ENCODE measurements around the gene PBX2.
"Not testable (repeated sequence)": the region's sequence is repeated elsewhere in the genome, so short reads cannot be mapped to it uniquely, and the experiment has no call there.

The PBX2 gene

GRCh38 chr6:32190054-32190851 lies at the start of gene PBX2:
Gene PBX2 (minus strand): TSS chr6:32190202. CDS start chr6:32189915, 287 bp downstream.
- DNase-seq: peak; percentile 79

GRCh38 chr6:32239462-32239861 lies 49.5 kb upstream of the PBX2 start:
- DNase-seq: no peak

GRCh38 chr6:32234934-32235333 lies 44.9 kb upstream of the PBX2 start:
- DNase-seq: no peak

- no peak for DNase-seq
Measured at GRCh38 chr6:32226434-32226833, 36.4 kb upstream of the PBX2 start.

GRCh38 chr6:32224696-32225095 lies 34.7 kb upstream of the PBX2 start:
- DNase-seq: no peak

- no peak for DNase-seq
Measured at GRCh38 chr6:32223258-32224235, 33.5 kb upstream of the PBX2 start, which contains the start of gene NOTCH4. Gene NOTCH4 (minus strand): TSS chr6:32224067. CDS start chr6:32223928, 139 bp downstream.

- DNase-seq: no peak
Measured at GRCh38 chr6:32222333-32223230, 32.6 kb upstream of the PBX2 start.

GRCh38 chr6:32220021-32220420 lies 30.0 kb upstream of the PBX2 start:
- no peak for DNase-seq

- DNase-seq: no peak
Measured at GRCh38 chr6:32218167-32218566, 28.2 kb upstream of the PBX2 start.

GRCh38 chr6:32216998-32217397 lies 27.0 kb upstream of the PBX2 start:
- no peak for DNase-seq

GRCh38 chr6:32216285-32216684 lies 26.3 kb upstream of the PBX2 start:
- DNase-seq: no peak

GRCh38 chr6:32215617-32216016 lies 25.6 kb upstream of the PBX2 start:
- no peak for DNase-seq

- DNase-seq: no peak
Measured at GRCh38 chr6:32214126-32214525, 24.1 kb upstream of the PBX2 start.

GRCh38 chr6:32213649-32214048 lies 23.6 kb upstream of the PBX2 start:
- DNase-seq: no peak

- DNase-seq: no peak
Measured at GRCh38 chr6:32212076-32212760, 22.2 kb upstream of the PBX2 start.

- DNase-seq: not testable (repeated sequence)
Measured at GRCh38 chr6:32211432-32211831, 21.4 kb upstream of the PBX2 start.

- no peak for DNase-seq
Measured at GRCh38 chr6:32210191-32210601, 20.2 kb upstream of the PBX2 start.

- DNase-seq: no peak
Measured at GRCh38 chr6:32208996-32209395, 19.0 kb upstream of the PBX2 start.

- no peak for DNase-seq
Measured at GRCh38 chr6:32204268-32204715, 14.3 kb upstream of the PBX2 start.

GRCh38 chr6:32203426-32204267 lies 13.6 kb upstream of the PBX2 start:
- no peak for DNase-seq

GRCh38 chr6:32202186-32202585 lies 12.2 kb upstream of the PBX2 start:
- DNase-seq: no peak

Data from stimulated activated CD4-positive, alpha-beta T cell treated with anti-CD3 and anti-CD28 coated beads, Interleukin-1b, Interleukin-23, amount 100 ng/mL, for 48 hours (primary cell).